ENCODE data around the gene MTA1. TPM values are rescaled to one million over a fixed set of nuclear protein-coding genes. Genes with fewer than 3 reads are reported as not detected.

The MTA1 gene
- total RNA-seq, 1 donor from 2014 or later, result 192 TPM

DNA sequence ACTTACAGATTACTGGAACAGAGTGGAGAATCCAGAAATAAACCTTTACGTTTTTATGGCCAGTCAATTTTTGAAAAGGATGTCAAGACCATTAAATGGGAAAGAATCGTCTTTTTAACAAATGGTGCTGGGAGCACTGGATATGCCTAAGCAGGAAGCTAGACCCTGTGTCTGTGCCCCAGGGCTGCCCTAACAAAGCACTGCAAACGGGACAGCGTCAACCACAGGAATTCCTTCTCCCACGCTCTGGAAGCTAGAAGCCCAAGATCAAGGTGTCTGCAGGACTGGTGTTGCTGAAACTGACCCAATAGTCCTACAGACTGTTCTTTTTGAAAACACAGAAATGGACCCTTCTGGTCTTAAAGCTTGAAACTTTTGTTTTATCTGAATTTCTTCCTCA is 97.5 kb downstream of the MTA1 start:
- Histone ChIP-seq H3K9me3 (replicated peaks) (no peaks in the 10 kb centered on the region), H3K27me3 (ENCODE audit: low read depth) (peaks cover 61% of the 10 kb centered on the region), H3K27ac (replicated peaks) (no peak overlapping the region), H3K36me3 (no peaks in the 10 kb centered on the region), H3K4me3 (no peak overlapping the region), H3K4me1 (no peaks in the 10 kb centered on the region)
- DNase-seq, result no peak
- intact Hi-C loops (cut with micrococcal nuclease), result no loop called here
- TF ChIP-seq CTCF (IDR thresholded peaks at IDR 0.05; ENCODE audit: borderline replicate concordance), result no peak

- H3K4me3 ChIP-seq, result no peak overlapping the region
- DNase-seq, result no peak
- no peak overlapping the region for H3K27ac ChIP-seq (replicated peaks)
- no peaks in the 10 kb centered on the region for H3K9me3 ChIP-seq (replicated peaks)
- H3K27me3 ChIP-seq (ENCODE audit: low read depth), result peaks cover 42% of the 10 kb centered on the region
- TF ChIP-seq CTCF (IDR thresholded peaks at IDR 0.05; ENCODE audit: borderline replicate concordance), result no peak
- intact Hi-C loops (cut with micrococcal nuclease), result no loop called here
- H3K4me1 ChIP-seq, result no peaks in the 10 kb centered on the region
- H3K36me3 ChIP-seq, result no peaks in the 10 kb centered on the region
Observed at GRCh38 chr14:105519946-105520698, 100.5 kb downstream of the MTA1 start.

Other genes with a start within 250 kb of the MTA1 start
- gene NUDT14, start 238.5 kb upstream of the MTA1 start, total RNA-seq, result 22.9 TPM
- 45.3 TPM for gene BTBD6, start 171.3 kb upstream of the MTA1 start, total RNA-seq
- 19.8 TPM for gene BRF1, start 118.8 kb upstream of the MTA1 start, total RNA-seq
- 64.0 TPM for gene PACS2, start 105.1 kb upstream of the MTA1 start, total RNA-seq
- 0.99 TPM for gene TEX22, start 21.3 kb upstream of the MTA1 start, total RNA-seq
- gene CRIP2, start 55.0 kb downstream of the MTA1 start, total RNA-seq, result 1,068 TPM
- 65.9 TPM for gene CRIP1, start 67.1 kb downstream of the MTA1 start, total RNA-seq
- 4.0 TPM for gene TEDC1, start 71.4 kb downstream of the MTA1 start, total RNA-seq
- 2.1 TPM for gene TMEM121, start 106.8 kb downstream of the MTA1 start, total RNA-seq

All from left ventricle myocardium inferior (tissue), 1 donor.